GM18858 (cell line): ENCODE results near the gene KIAA1755.

Source experiments
- ATAC-seq: cut with Tn5 transposase; IDR thresholded peaks from one replicate; pipeline ENCODE4 v1.9.1; 2021; ENCODE audit not compliant: unreplicated experiment

Gene KIAA1755

GRCh38 chr20:38221119-38221589, 39.4 kb downstream of the KIAA1755 start:
- no peak for ATAC-seq

DNA sequence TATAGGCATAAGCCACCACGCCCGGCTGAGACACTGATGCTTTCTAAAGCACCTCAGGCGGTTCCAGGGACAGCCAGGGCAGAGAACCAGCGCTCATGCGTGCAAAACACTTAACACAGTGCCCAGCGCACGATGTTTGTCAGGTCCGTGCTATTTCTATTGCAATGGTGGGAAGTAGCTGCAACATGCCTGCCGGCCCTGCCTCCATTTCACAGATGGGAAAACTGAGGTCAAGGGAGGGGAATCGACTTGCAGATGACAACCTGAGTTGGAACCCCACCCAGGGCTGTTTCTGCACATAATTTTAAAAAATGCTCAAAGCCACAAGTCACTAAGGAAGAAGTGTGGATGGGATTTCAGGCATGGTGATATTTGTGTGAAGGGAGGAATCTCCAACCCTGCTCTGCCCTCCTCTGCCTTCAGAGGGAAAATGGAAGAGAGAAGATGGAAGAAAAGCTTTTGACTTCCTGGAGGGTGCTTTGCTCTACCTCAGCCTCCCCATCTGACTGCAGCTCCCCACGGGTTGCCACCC, 39.9 kb downstream of the KIAA1755 start:
- no peak for ATAC-seq

GRCh38 chr20:38219006-38219950, 41.3 kb downstream of the KIAA1755 start:
- no peak for ATAC-seq

GRCh38 chr20:38218566-38218885, 42.0 kb downstream of the KIAA1755 start:
- ATAC-seq = no peak

GRCh38 chr20:38217791-38218565, 42.6 kb downstream of the KIAA1755 start:
- ATAC-seq = no peak

- no peak for ATAC-seq
These were observed 43.6 kb downstream of the KIAA1755 start for GRCh38 chr20:38216746-38217595.

GRCh38 chr20:38216201-38216600, 44.3 kb downstream of the KIAA1755 start:
- no peak for ATAC-seq

DNA sequence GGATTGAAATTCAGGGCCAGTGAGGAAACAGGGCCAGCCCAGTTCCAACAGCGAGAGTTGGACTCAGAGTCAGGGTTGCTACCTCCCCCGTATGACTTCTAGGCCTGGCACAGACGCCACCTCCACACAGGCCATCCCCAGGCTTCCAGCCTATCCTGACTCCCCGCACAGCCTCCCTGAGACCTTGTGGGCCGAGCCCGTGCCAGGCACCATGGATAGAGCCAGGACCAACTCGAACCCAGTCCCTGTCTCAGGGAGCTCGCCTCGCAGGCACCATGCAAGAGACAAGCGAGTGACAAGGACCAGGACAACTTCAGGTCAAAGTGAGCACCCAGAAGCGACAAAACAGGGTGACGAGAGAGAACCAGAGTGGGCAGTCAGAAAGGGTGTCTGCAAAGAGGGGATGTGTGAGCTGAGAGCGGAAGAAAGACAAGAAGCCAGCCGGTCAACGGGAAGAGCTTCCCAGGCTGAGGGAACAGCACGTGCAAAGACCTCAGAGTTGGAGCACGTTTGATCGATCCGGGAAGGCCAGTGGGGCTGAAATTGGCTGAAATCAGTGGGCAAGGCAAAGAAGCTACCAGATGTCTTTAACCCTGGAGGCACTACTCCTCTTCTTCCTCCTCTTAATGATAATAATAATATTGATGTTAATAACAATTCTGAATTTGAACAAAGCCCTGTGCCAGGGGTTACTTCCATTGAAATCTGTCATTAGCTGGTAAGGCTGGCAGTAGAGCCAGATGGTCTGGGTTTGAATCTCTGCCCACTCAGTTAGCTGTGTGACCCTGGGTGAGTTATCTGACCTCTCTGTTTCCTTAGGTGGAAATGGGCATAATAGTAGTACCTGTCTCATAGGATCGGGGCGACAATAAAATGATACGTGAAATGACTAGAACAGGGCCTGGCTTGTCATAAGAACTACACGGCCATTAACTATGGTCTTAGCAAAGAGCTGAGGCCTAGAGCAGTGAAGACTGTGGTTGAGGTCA, 45.0 kb downstream of the KIAA1755 start:
- ATAC-seq = no peak

DNA sequence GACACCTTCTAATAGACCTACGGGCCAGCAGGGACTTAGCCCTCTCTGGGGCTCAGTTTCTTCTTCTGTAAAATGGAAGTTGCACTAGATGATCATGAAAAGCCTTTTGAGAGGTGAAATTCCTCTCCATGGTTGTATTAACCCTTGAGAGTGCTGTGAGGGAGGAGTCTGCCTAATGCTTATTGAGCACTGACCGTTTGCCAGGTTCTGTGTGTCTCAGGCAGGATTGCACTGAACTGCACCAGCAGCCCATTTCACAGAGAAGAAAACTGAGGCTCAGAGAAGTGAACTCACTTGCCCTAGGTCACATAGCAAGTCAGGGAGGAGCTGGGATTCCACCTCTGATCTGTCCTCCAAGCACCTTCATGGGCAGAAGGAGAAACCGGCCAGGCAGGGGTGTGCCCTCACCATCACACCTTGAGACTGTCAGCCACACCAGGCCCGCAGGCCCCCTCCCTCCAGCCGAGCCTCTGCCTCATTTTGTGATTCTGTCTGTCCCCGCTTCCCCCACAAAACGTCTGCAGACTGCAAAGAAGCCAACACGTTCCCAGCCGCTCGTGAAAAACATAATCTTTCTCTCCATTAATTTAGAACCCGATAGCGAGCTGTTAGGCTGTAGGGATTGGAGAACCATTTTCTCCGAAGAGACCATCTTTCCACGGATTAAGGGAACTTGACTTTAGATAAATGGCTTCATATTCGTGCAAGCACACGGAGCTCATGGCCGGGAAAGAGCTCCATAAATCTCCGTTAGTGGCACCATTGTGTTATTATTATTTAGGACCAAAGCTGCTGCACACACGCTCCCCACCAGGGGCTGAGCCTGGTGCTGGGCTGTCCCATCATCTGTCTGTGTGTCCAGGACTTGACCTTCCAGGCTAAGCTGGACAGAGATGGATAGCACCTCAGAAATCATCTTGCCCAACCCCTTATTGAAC, 46.0 kb downstream of the KIAA1755 start:
- ATAC-seq = no peak

GRCh38 chr20:38213607-38213940, 47.0 kb downstream of the KIAA1755 start:
- ATAC-seq = no peak

- no peak for ATAC-seq
These were observed 47.5 kb downstream of the KIAA1755 start for GRCh38 chr20:38212806-38213606.

DNA sequence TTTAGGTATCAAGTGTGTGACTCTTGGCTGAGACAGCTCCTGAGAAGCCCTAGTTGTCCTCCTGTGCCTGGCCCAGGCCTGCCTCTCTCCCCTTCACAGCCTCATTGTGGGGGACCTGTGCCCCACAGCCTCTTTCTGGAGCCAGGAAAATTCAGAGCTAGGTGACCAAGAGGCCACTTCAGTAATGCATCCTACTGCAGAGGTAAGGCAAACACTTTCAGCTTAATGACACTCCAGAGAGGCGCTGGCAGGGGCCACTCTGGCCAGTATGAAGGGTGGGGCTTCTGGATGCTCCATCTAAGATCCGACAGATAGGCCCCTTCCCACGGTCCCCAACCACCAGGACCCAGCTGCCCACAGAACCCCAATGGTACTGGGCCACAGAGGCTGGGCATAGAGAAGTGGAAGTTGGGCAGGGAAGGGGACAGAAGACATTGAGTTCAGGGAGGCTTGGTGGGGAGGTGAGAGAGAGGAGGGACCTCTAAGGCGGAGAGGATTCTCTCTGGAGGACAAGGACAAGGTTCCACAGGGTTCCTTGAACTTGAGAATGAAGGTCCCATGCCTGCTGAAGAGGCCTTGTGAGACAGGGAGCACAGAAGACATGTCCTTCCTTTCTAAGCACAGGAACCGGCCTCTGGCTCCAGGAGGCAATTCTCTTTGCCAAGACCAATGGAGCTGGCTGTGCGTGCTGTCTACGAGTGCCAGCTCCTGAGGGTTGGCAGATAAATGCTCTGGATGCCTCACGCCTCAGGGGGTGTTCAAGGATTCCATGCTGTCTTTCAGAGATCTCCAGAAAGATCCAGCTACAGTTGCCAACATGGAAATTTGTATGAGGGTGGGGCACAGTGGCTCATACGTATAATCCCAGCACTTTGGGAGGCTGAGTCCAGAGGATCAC, 49.1 kb downstream of the KIAA1755 start:
- no peak for ATAC-seq

DNA sequence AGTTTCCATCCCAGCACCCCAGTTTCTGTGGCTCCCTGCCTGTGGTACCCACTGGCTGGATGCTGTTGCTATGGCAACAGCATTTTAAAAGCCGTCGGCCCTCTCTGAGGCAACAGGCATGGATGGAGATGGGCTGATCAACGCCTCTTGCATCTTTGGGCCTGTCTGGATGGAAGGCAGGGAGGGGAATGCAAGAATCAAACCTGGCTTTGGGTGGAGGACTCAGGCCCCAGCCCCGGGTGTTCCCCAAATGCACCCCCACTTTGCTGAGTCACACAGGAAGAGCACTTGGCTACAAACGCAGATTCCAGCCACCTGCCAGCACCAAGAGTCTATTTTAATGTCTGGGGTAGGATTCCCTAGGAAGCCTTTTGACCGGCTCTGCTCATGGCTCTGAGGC, 49.8 kb downstream of the KIAA1755 start:
- no peak for ATAC-seq

- ATAC-seq = no peak
These were observed 50.7 kb downstream of the KIAA1755 start for GRCh38 chr20:38209736-38210405.

DNA sequence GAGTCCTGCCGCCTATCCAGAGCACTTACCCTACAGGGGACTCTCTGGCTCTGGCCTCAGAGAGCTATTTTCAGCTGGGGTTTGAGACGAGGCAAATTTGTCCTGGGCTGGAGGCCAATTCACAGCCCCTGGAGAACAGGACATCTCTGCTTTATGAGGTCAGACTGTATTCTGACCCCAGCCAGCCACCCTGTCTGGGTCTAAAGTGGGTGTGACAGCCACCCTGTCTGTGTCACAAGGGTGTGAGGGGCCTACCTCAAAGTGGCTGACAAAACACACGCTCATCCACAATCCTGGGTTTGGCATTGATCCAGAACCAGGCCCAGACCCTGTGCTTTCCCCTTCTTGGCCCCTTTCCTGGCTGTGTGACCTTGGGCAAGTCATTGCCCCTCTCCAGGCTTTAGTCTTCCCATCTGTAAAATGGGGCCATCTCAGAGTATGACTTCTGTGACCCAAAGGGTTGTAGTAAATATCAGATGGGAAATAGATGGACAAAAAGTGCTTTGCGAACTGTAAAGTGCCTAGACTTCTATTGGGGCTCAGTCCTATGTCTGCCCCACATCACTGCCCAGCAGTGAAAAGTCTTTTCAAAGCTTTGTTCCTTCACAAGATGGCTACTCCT, 51.4 kb downstream of the KIAA1755 start:
- no peak for ATAC-seq

GRCh38 chr20:38208523-38208922, 52.0 kb downstream of the KIAA1755 start:
- no peak for ATAC-seq
